Activated CD4-positive, alpha-beta memory T cell treated with anti-CD3 and anti-CD28 coated beads, Interleukin-2, amount 10 ng/mL, durations not matched to agents 7 days and 5 days (primary cell): ENCODE data around the gene BCL2L1. TPM values are rescaled to one million over a fixed set of nuclear protein-coding genes. Genes with fewer than 3 reads are reported as not detected.
"Not testable (repeated sequence)": the region's sequence is repeated elsewhere in the genome, so short reads cannot be mapped to it uniquely, and the experiment has no call there.

Experiments used
- CTCF ChIA-PET: fragments of 350-600 bp; sonication (Branson Sonifier 250); formaldehyde crosslinking; loops from one replicate; lab custom pipeline; 2021; ENCODE audit warnings: antibody characterized with exemption, inconsistent platforms; lab: Charles Lee
- POLR2A ChIA-PET: fragments of 350-600 bp; sonication (Branson Sonifier 250); formaldehyde crosslinking; loops from one replicate; lab custom pipeline; 2021; ENCODE audit warnings: antibody characterized with exemption; lab: Charles Lee
- DNase-seq: peaks from one replicate; pipeline ENCODE4 v3.0.0-alpha.2; 2020
- H3K27ac Mint-ChIP-seq: one replicate; pipeline ENCODE4 v1.8.0; 2021; ENCODE audit warnings: mild to moderate bottlenecking, mixed read lengths
- H3K27me3 Mint-ChIP-seq: one replicate; pipeline ENCODE4 v1.8.0; 2021; ENCODE audit warnings: mixed read lengths
- H3K36me3 Mint-ChIP-seq: one replicate; pipeline ENCODE4 v1.8.0; 2021; ENCODE audit warnings: low read depth, mixed read lengths
- H3K4me1 Mint-ChIP-seq: one replicate; pipeline ENCODE4 v1.8.0; 2021; ENCODE audit warnings: mixed read lengths
- H3K4me3 Mint-ChIP-seq: one replicate; pipeline ENCODE4 v1.8.0; 2021; ENCODE audit warnings: mild to moderate bottlenecking, mixed read lengths
- H3K9me3 Mint-ChIP-seq: one replicate; pipeline ENCODE4 v1.8.0; 2021; ENCODE audit warnings: mixed read lengths
- total RNA-seq, 2 experiments: library from RNA; stranded (reverse); gene quantifications; one replicate each; pipeline ENCODE4 v1.2.3, GENCODE V29; 2021

Gene BCL2L1
- total RNA-seq, 2 experiments from 2014 or later, result 67.7 to 72.5 TPM

GRCh38 chr20:31642837-31643236 is 79.8 kb downstream of the BCL2L1 start:
- no peaks in the 10 kb centered on the region for H3K9me3 Mint-ChIP-seq
- H3K36me3 Mint-ChIP-seq, result no peaks in the 10 kb centered on the region
- H3K4me3 Mint-ChIP-seq, result no peak overlapping the region
- no peak for DNase-seq
- POLR2A ChIA-PET, result no interaction called here
- peaks cover 24% of the 10 kb centered on the region for H3K27me3 Mint-ChIP-seq
- no peak overlapping the region for H3K27ac Mint-ChIP-seq
- H3K4me1 Mint-ChIP-seq, result peaks cover 7% of the 10 kb centered on the region
- CTCF ChIA-PET, result interaction anchor here (1.0 to 1.5 kb wide), 2 partner anchors 18 to 33 kb away, joined by 3 to 5 read pairs; no protein-coding TSS in a partner anchor

GRCh38 chr20:31641391-31641790 is 81.3 kb downstream of the BCL2L1 start:
- Mint-ChIP-seq H3K27me3 (peaks cover 24% of the 10 kb centered on the region), H3K4me1 (peaks cover 7% of the 10 kb centered on the region), H3K4me3 (no peak overlapping the region), H3K27ac (no peak overlapping the region), H3K36me3 (no peaks in the 10 kb centered on the region), H3K9me3 (no peaks in the 10 kb centered on the region)
- CTCF ChIA-PET, result interaction anchor here (0.9 to 4.3 kb wide), 8 partner anchors 20 to 83 kb away, joined by 3 to 19 read pairs (median 5); no protein-coding TSS in a partner anchor
- DNase-seq, result no peak
- POLR2A ChIA-PET, result interaction anchor here (1.6 kb wide), 1 partner anchor 20 kb away, joined by 7 read pairs; no protein-coding TSS in a partner anchor

GRCh38 chr20:31640259-31640658 is 82.4 kb downstream of the BCL2L1 start:
- ChIA-PET POLR2A (interaction anchor here (1.6 kb wide), 1 partner anchor 22 kb away, joined by 7 read pairs; no protein-coding TSS in a partner anchor), CTCF (interaction anchor here (2.0 to 4.3 kb wide), 3 partner anchors 21 to 84 kb away, joined by 8 to 19 read pairs (median 19); no protein-coding TSS in a partner anchor)
- H3K36me3 Mint-ChIP-seq, result no peaks in the 10 kb centered on the region
- no peak overlapping the region for H3K27ac Mint-ChIP-seq
- no peak for DNase-seq
- no peaks in the 10 kb centered on the region for H3K9me3 Mint-ChIP-seq
- H3K27me3 Mint-ChIP-seq, result peaks cover 24% of the 10 kb centered on the region
- peaks cover 7% of the 10 kb centered on the region for H3K4me1 Mint-ChIP-seq
- no peak overlapping the region for H3K4me3 Mint-ChIP-seq

GRCh38 chr20:31638816-31639215 is 83.9 kb downstream of the BCL2L1 start:
- Mint-ChIP-seq H3K4me1 (peaks cover 7% of the 10 kb centered on the region), H3K27ac (no peak overlapping the region), H3K4me3 (no peak overlapping the region), H3K9me3 (no peaks in the 10 kb centered on the region), H3K27me3 (peaks cover 20% of the 10 kb centered on the region), H3K36me3 (no peaks in the 10 kb centered on the region)
- no peak for DNase-seq
- ChIA-PET POLR2A (interaction anchor here (1.0 kb wide), 1 partner anchor 21 kb away, joined by 3 read pairs; no protein-coding TSS in a partner anchor), CTCF (interaction anchor here (2.1 to 4.3 kb wide), 2 partner anchors 23 to 85 kb away, joined by 10 to 19 read pairs; no protein-coding TSS in a partner anchor)

GRCh38 chr20:31638317-31638716 is 84.4 kb downstream of the BCL2L1 start:
- no peaks in the 10 kb centered on the region for H3K9me3 Mint-ChIP-seq
- H3K27ac Mint-ChIP-seq, result no peak overlapping the region
- peaks cover 20% of the 10 kb centered on the region for H3K27me3 Mint-ChIP-seq
- CTCF ChIA-PET, result interaction anchor here (2.1 to 4.3 kb wide), 2 partner anchors 23 to 86 kb away, joined by 10 to 19 read pairs; no protein-coding TSS in a partner anchor
- POLR2A ChIA-PET, result interaction anchor here (1.0 kb wide), 1 partner anchor 22 kb away, joined by 3 read pairs; no protein-coding TSS in a partner anchor
- DNase-seq, result no peak
- H3K4me3 Mint-ChIP-seq, result no peak overlapping the region
- no peaks in the 10 kb centered on the region for H3K36me3 Mint-ChIP-seq
- peaks cover 7% of the 10 kb centered on the region for H3K4me1 Mint-ChIP-seq

GRCh38 chr20:31637660-31638059 is 85.0 kb downstream of the BCL2L1 start, which contains the start of gene COX4I2:
Gene COX4I2 (plus strand): TSS chr20:31637912. CDS start chr20:31639018, 1,106 bp downstream.
- POLR2A ChIA-PET, result no interaction called here
- CTCF ChIA-PET, result interaction anchor here (0.6 kb wide), 1 partner anchor 115 kb away, joined by 3 read pairs; no protein-coding TSS in a partner anchor

GRCh38 chr20:31633339-31633914 is 89.2 kb downstream of the BCL2L1 start:
- H3K36me3 Mint-ChIP-seq, result no peaks in the 10 kb centered on the region
- DNase-seq, result no peak
- H3K4me3 Mint-ChIP-seq, result no peak overlapping the region
- H3K27me3 Mint-ChIP-seq, result no peaks in the 10 kb centered on the region
- H3K27ac Mint-ChIP-seq, result no peak overlapping the region
- no peaks in the 10 kb centered on the region for H3K9me3 Mint-ChIP-seq
- ChIA-PET POLR2A (interaction anchor here (2.5 kb wide), 1 partner anchor 89 kb away, joined by 19 read pairs; the partner anchor contains the start of gene BCL2L1), CTCF (interaction anchor here (0.6 to 6.8 kb wide), 31 partner anchors 8 to 1715 kb away, joined by 3 to 116 read pairs (median 4); partner anchors contain the start of genes BCL2L1, ID1 and TPX2)
- H3K4me1 Mint-ChIP-seq, result peaks cover 3% of the 10 kb centered on the region

More at GRCh38 chr20:31637660-31638059, 85.0 kb downstream of the BCL2L1 start, which contains the start of gene COX4I2:
- peaks cover 2% of the 10 kb centered on the region for H3K4me1 Mint-ChIP-seq
- peaks cover 15% of the 10 kb centered on the region for H3K27me3 Mint-ChIP-seq
- no peak for DNase-seq
- no peak within 1 kb of the TSS for H3K27ac Mint-ChIP-seq
- H3K36me3 Mint-ChIP-seq, result no peaks in the 10 kb centered on the region
- no peak within 1 kb of the TSS for H3K4me3 Mint-ChIP-seq
- H3K9me3 Mint-ChIP-seq, result no peaks in the 10 kb centered on the region

GRCh38 chr20:31632548-31633338 is 89.9 kb downstream of the BCL2L1 start:
- DNase-seq, result no peak
- H3K9me3 Mint-ChIP-seq, result no peaks in the 10 kb centered on the region
- no peaks in the 10 kb centered on the region for H3K36me3 Mint-ChIP-seq
- peaks cover 3% of the 10 kb centered on the region for H3K4me1 Mint-ChIP-seq
- H3K27ac Mint-ChIP-seq, result no peak overlapping the region
- H3K27me3 Mint-ChIP-seq, result no peaks in the 10 kb centered on the region
- no peak overlapping the region for H3K4me3 Mint-ChIP-seq
- ChIA-PET POLR2A (interaction anchor here (2.5 kb wide), 1 partner anchor 90 kb away, joined by 19 read pairs; the partner anchor contains the start of gene BCL2L1), CTCF (interaction anchor here (1.6 to 6.8 kb wide), 6 partner anchors 16 to 97 kb away, joined by 3 to 116 read pairs (median 18); partner anchors contain the start of gene BCL2L1)

- POLR2A ChIA-PET, result no interaction called here
- H3K9me3 Mint-ChIP-seq, result no peaks in the 10 kb centered on the region
- no peaks in the 10 kb centered on the region for H3K27me3 Mint-ChIP-seq
- no peak overlapping the region for H3K27ac Mint-ChIP-seq
- H3K4me3 Mint-ChIP-seq, result no peak overlapping the region
- peaks cover 3% of the 10 kb centered on the region for H3K4me1 Mint-ChIP-seq
- H3K36me3 Mint-ChIP-seq, result no peaks in the 10 kb centered on the region
- CTCF ChIA-PET, result interaction anchor here (0.6 to 1.4 kb wide), 4 partner anchors 16 to 1922 kb away, joined by 3 to 5 read pairs (median 3); no protein-coding TSS in a partner anchor
- DNase-seq, result no peak
These were observed 92.4 kb downstream of the BCL2L1 start for GRCh38 chr20:31630187-31630790.

GRCh38 chr20:31628057-31628456 is 94.6 kb downstream of the BCL2L1 start:
- H3K9me3 Mint-ChIP-seq, POLR2A ChIA-PET, CTCF ChIA-PET, H3K36me3 Mint-ChIP-seq, H3K27ac Mint-ChIP-seq, H3K4me3 Mint-ChIP-seq, H3K4me1 Mint-ChIP-seq, H3K27me3 Mint-ChIP-seq, DNase-seq: not testable (repeated sequence)

- H3K4me1 Mint-ChIP-seq, H3K27ac Mint-ChIP-seq, POLR2A ChIA-PET, DNase-seq, H3K27me3 Mint-ChIP-seq, H3K9me3 Mint-ChIP-seq, H3K4me3 Mint-ChIP-seq, H3K36me3 Mint-ChIP-seq: not testable (repeated sequence)
- CTCF ChIA-PET, result interaction anchor here (2.0 kb wide), 1 partner anchor 7 kb away, joined by 7 read pairs; no protein-coding TSS in a partner anchor
These were observed 96.1 kb downstream of the BCL2L1 start for GRCh38 chr20:31626534-31626933.

- H3K27ac Mint-ChIP-seq, result not testable (repeated sequence)
These were observed 99.6 kb downstream of the BCL2L1 start for GRCh38 chr20:31623123-31623505.

More at GRCh38 chr20:31623123-31623505, 99.6 kb downstream of the BCL2L1 start:
- H3K36me3 Mint-ChIP-seq, DNase-seq, H3K27me3 Mint-ChIP-seq, H3K4me1 Mint-ChIP-seq, H3K9me3 Mint-ChIP-seq, H3K4me3 Mint-ChIP-seq, CTCF ChIA-PET, POLR2A ChIA-PET: not testable (repeated sequence)
